Calu3 (cell line): ENCODE measurements around the gene DTNB. TPM values are rescaled to one million over a fixed set of nuclear protein-coding genes. Genes with fewer than 3 reads are reported as not detected.

Experiments used
- BruUV-seq: library from RNA; stranded (reverse); fragments of 400-500 nt; replicated peaks from 2 replicates; lab custom pipeline; 2021; lab: Mats Ljungman, UMichigan
- CTCF ChIA-PET: fragments of 300-600 bp; sonication (Branson Sonifier 250); formaldehyde crosslinking; loops from one replicate; lab custom pipeline; 2022; ENCODE audit warnings: antibody characterized with exemption; lab: Charles Lee
- DNase-seq: peaks from one replicate; pipeline ENCODE4 v3.0.0; 2022
- H3K27ac Mint-ChIP-seq: one replicate; pipeline ENCODE4 v1.8.0; 2022; ENCODE audit warnings: mixed read lengths; ENCODE audit not compliant: unreplicated experiment
- H3K27me3 Mint-ChIP-seq: one replicate; pipeline ENCODE4 v1.8.0; 2022; ENCODE audit warnings: mixed read lengths; ENCODE audit not compliant: unreplicated experiment
- H3K36me3 Mint-ChIP-seq: one replicate; pipeline ENCODE4 v1.8.0; 2022; ENCODE audit warnings: mild to moderate bottlenecking, moderate library complexity, mixed read lengths; ENCODE audit not compliant: insufficient read depth, unreplicated experiment
- H3K4me1 Mint-ChIP-seq: one replicate; pipeline ENCODE4 v1.8.0; 2022; ENCODE audit warnings: mild to moderate bottlenecking, low read depth, mixed read lengths; ENCODE audit not compliant: unreplicated experiment
- H3K4me3 Mint-ChIP-seq: one replicate; pipeline ENCODE4 v1.8.0; 2022; ENCODE audit warnings: mild to moderate bottlenecking, low read depth, moderate library complexity, mixed read lengths; ENCODE audit not compliant: unreplicated experiment
- H3K9me3 Mint-ChIP-seq: one replicate; pipeline ENCODE4 v1.8.0; 2022; ENCODE audit warnings: low read depth, mixed read lengths; ENCODE audit not compliant: unreplicated experiment
- intact Hi-C: fragments of 100-400 bp; cut with micrococcal nuclease; formaldehyde crosslinking; loops from one replicate; pipeline ENCODE4 v1.10.0; 2022; ENCODE audit not compliant: unreplicated experiment
- total RNA-seq: library from RNA; stranded (reverse); gene quantifications from 2 replicates; pipeline ENCODE4 v1.2.3, GENCODE V29; 2022
- TF ChIP-seq, protein P1 (sequence below): fragments of 200-600 bp; IDR thresholded peaks from one replicate; pipeline ENCODE4 v1.8.0; 2022; ENCODE audit warnings: antibody characterized with exemption; ENCODE audit not compliant: unreplicated experiment

The DTNB gene
- total RNA-seq, 1 experiment from 2014 or later = 27.3 TPM

DNA sequence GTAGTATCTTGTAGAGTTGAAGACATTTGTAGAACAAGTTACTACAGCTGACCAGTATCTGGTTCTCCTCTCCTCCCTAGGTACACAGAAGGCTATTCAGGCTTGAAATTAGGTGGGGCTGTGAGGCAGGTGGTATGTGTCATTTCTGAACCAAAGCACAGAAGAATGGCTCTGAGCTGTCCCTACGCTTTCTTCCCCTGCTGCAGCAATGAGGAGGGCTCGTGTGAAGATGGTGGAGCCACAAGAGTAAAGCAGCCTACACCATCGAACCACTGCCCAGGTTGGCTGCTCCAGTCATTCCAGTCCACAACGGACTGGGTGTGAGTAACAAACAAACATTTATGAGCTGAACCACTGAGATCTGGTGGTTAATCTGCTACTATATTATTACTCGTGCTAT is 148.9 kb downstream of the DTNB start:
- Mint-ChIP-seq H3K4me1 (peaks cover 7% of the 10 kb centered on the region), H3K27me3 (no peaks in the 10 kb centered on the region), H3K36me3 (no peaks in the 10 kb centered on the region), H3K27ac (no peak overlapping the region), H3K4me3 (no peak overlapping the region), H3K9me3 (no peaks in the 10 kb centered on the region)
- no TSS peak for BruUV-seq
- TF ChIP-seq, protein P1, sequence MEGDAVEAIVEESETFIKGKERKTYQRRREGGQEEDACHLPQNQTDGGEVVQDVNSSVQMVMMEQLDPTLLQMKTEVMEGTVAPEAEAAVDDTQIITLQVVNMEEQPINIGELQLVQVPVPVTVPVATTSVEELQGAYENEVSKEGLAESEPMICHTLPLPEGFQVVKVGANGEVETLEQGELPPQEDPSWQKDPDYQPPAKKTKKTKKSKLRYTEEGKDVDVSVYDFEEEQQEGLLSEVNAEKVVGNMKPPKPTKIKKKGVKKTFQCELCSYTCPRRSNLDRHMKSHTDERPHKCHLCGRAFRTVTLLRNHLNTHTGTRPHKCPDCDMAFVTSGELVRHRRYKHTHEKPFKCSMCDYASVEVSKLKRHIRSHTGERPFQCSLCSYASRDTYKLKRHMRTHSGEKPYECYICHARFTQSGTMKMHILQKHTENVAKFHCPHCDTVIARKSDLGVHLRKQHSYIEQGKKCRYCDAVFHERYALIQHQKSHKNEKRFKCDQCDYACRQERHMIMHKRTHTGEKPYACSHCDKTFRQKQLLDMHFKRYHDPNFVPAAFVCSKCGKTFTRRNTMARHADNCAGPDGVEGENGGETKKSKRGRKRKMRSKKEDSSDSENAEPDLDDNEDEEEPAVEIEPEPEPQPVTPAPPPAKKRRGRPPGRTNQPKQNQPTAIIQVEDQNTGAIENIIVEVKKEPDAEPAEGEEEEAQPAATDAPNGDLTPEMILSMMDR = no peak
- no peak for DNase-seq
- intact Hi-C loops = loop anchor here (5.0 kb wide), 3 partner anchors 147 to 217 kb away; no protein-coding TSS in a partner anchor
- CTCF ChIA-PET = no interaction called here

DNA sequence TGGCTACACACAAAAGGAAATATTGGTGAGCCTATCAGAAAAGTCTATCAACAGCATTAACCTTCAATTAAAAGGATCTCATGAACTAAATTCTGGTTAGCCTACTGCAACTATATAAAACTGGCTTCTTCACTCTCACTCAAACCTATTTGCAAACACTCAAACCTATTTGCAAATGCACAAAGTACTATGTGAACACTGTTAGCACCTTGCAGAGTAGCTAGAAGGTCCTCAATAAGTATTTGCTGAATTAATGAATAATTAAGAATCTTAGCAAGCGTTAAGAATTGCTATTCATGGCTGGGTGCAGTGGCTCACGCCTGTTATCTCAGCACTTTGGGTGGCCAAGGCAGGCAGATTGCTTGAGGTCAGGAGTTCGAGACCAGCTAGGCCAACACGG is 150.3 kb downstream of the DTNB start:
- no peak overlapping the region for H3K27ac Mint-ChIP-seq
- intact Hi-C loops = loop anchor here (5.0 kb wide), 3 partner anchors 146 to 216 kb away; no protein-coding TSS in a partner anchor
- no TSS peak for BruUV-seq
- no peaks in the 10 kb centered on the region for H3K36me3 Mint-ChIP-seq
- no peak overlapping the region for H3K4me3 Mint-ChIP-seq
- H3K9me3 Mint-ChIP-seq = no peaks in the 10 kb centered on the region
- CTCF ChIA-PET = no interaction called here
- TF ChIP-seq, protein P1 = no peak
- H3K4me1 Mint-ChIP-seq = peaks cover 7% of the 10 kb centered on the region
- no peak for DNase-seq
- H3K27me3 Mint-ChIP-seq = no peaks in the 10 kb centered on the region

DNA sequence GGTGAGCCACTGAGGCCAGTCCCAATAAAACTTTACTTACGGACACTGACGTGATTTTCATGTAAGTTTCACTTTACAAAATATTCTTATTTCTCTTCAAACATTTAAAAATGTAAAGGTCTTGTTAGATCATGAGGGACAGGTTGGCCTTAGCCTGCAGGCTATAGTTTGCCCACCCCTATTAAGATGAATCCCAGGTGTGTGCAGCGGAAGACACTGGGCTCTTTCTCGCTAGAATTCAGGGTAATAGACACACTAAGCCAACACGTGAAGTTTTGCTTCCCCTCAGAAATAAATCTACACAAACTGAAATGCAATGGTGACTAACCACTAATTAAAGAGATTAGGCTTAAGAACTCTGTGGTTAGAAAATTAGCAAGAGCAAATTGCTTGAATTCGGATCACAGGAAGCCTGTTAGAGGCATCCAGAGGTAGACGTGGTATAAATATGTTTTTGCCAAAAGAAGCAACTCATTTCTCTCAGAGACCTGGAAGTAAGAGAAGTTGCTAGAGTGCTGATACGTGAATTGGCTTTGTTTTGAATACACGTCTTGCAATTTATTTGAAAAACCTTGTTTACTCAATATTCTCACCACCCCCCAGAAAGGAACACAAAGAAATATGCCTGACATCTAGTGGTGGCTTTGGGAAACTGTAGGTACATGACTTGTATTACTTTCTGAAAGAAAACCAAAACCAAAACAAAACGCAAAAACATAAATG is 151.6 kb downstream of the DTNB start:
- intact Hi-C loops = loop anchor here (5.0 kb wide), 3 partner anchors 145 to 215 kb away; no protein-coding TSS in a partner anchor
- BruUV-seq = no TSS peak

DNA sequence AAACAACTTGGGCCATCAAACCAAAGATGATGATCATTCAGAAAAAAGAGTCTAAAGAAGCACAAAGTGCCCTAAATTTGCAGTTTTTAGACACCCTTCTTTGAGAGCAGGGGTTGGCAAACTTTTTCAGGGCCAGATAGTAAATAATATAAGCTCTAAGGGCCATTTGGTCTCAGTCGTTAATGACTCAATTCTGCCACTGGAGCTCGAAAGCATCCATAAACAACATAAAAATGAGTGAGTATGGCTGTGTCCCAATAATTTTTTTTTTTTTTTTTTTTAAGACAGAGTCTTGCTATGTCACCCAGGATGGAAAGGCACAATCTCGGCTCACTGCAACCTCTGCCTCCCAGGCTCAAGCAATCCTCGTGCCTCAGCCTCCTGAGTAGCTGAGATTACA is 152.3 kb downstream of the DTNB start:
- H3K4me3 Mint-ChIP-seq = no peak overlapping the region
- no peak overlapping the region for H3K27ac Mint-ChIP-seq
- no peaks in the 10 kb centered on the region for H3K27me3 Mint-ChIP-seq
- no peaks in the 10 kb centered on the region for H3K9me3 Mint-ChIP-seq
- CTCF ChIA-PET = no interaction called here
- DNase-seq = no peak
- intact Hi-C loops = loop anchor here (5.0 kb wide), 3 partner anchors 144 to 214 kb away; no protein-coding TSS in a partner anchor
- no TSS peak for BruUV-seq
- H3K4me1 Mint-ChIP-seq = peaks cover 7% of the 10 kb centered on the region
- H3K36me3 Mint-ChIP-seq = no peaks in the 10 kb centered on the region
- TF ChIP-seq, protein P1 = no peak

More for the DNA sequence above, 151.6 kb downstream of the DTNB start:
- DNase-seq = peak; percentile 26
- CTCF ChIA-PET = no interaction called here
- no peaks in the 10 kb centered on the region for H3K9me3 Mint-ChIP-seq
- H3K27ac Mint-ChIP-seq = peak overlapping the region; percentile 63
- H3K4me3 Mint-ChIP-seq = peak overlapping the region; percentile 61
- no peaks in the 10 kb centered on the region for H3K36me3 Mint-ChIP-seq
- peaks cover 7% of the 10 kb centered on the region for H3K4me1 Mint-ChIP-seq
- TF ChIP-seq, protein P1 = peak; percentile 35
- H3K27me3 Mint-ChIP-seq = no peaks in the 10 kb centered on the region
